Measurements from ENCODE around the gene NCBP3. TPM values are rescaled to one million over a fixed set of nuclear protein-coding genes. Genes with fewer than 3 reads are reported as not detected.

The NCBP3 gene
- polyA plus RNA-seq, 1 experiment, result 9.7 TPM

DNA sequence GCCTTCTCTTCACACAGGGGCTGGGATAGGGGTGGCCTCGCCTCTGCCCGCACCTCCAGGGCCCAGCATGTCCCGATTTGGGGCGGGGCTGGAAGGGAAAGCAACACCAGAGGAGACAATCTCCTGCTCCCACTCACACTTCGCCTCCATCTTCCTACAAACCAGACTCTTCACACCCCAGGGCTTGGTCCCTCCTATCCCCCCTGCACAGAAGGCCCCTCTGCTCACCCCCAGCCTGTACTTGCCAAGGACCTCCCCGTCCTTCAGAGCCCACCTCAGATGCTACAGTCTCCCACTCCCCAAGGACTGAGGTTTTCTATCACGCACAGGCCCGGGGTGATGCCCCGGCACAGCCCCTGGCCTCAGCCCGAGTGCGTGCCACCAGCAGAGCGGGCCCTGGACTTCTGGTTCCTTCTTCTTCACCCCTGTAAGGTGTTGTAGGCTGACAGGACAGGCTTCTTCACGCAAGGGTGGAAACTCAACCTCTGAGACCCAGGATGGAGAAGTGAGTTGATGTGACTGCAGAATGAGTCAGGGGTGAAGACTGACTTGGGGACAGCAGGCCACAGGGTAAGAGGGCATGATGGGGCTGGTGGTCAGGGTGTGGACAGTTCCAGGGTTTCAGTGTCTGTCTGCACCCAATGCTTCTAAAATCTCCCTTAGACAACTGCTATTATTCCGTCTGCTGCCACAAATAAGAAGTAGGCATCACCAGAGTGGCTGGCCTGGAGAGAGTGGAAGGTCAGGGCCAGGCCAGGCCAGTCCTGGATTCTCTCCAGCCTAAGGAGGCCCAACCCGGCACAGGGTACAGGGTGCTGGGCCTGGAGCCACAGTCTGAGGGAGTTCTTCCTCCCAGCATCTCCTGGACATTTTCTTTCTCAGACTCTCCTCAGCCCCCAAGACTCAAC lies 47.5 kb downstream of the NCBP3 start:
- Histone ChIP-seq H3K4me3 (ENCODE audit: low read depth, low read length) (no peak overlapping the region), H3K27me3 (ENCODE audit: control insufficient read depth, insufficient read depth, low read length) (no peaks in the 10 kb centered on the region), H3K36me3 (ENCODE audit: control insufficient read depth, insufficient read depth, low read length) (peaks cover 1% of the 10 kb centered on the region; the same call in 1 of the 2 replicates)
- no peak for DNase-seq (ENCODE audit: low read depth)
- TF ChIP-seq CTCF (IDR thresholded peaks at IDR 0.05; ENCODE audit: insufficient read depth, low read depth, low read length), result no peak
- POLR2A ChIA-PET, result no interaction called here
- CTCF ChIA-PET, result no interaction called here

- H3K4me3 ChIP-seq (ENCODE audit: low read depth, low read length), result no peak overlapping the region
- no peak for DNase-seq (ENCODE audit: low read depth)
- ChIA-PET POLR2A (no interaction called here), CTCF (interaction anchor here (0.6 kb wide), 1 partner anchor 8 kb away, joined by 3 read pairs; no protein-coding TSS in a partner anchor)
- H3K36me3 ChIP-seq (ENCODE audit: control insufficient read depth, insufficient read depth, low read length), result peaks cover 1% of the 10 kb centered on the region; the same call in 1 of the 2 replicates
- H3K27me3 ChIP-seq (ENCODE audit: control insufficient read depth, insufficient read depth, low read length), result no peaks in the 10 kb centered on the region
- TF ChIP-seq CTCF (IDR thresholded peaks at IDR 0.05; ENCODE audit: insufficient read depth, low read depth, low read length), result no peak
These were observed 49.2 kb downstream of the NCBP3 start for GRCh38 chr17:3796822-3797170.

DNA sequence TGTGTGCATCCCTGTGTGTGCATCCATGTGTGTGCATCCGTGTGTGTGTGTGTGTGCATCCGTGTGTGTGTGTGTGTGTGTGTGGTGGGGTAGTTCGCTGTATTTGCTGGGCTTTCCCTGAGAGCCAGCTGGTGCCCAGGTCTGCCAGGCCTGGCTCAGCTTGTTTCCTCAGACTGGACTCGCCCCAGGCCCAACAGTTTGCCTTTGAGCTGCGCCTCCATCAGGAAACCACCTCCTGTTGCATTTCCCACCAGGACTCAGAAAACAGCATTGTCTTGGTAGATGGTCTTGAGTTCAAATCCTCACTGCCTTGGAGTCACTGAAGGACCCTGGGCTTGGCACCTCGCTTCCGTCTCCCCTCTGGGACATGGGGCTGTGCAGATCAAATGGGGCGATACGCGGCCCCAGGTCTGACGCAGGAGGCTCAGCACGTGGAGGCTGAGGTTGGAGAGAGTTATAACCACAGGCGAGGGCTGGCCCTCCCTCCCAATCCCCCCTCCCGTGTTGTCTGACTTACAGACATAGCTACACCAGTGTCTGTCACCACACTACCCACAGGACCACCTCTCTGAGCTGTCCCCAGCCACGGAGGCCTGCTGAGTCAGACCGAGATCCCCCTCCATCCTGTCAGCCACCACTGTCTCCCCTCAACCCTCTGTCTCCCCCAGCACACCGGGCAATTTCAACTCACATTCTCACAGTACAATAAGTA lies 49.8 kb downstream of the NCBP3 start:
- no peak for DNase-seq (ENCODE audit: low read depth)
- ChIA-PET POLR2A (no interaction called here), CTCF (interaction anchor here (0.6 to 1.6 kb wide), 2 partner anchors 8 to 59 kb away, joined by 3 to 7 read pairs; no protein-coding TSS in a partner anchor)
- TF ChIP-seq CTCF (IDR thresholded peaks at IDR 0.05; ENCODE audit: insufficient read depth, low read depth, low read length), result no peak
- Histone ChIP-seq H3K36me3 (ENCODE audit: control insufficient read depth, insufficient read depth, low read length) (peaks cover 1% of the 10 kb centered on the region; the same call in 1 of the 2 replicates), H3K27me3 (ENCODE audit: control insufficient read depth, insufficient read depth, low read length) (no peaks in the 10 kb centered on the region), H3K4me3 (ENCODE audit: low read depth, low read length) (no peak overlapping the region)

DNA sequence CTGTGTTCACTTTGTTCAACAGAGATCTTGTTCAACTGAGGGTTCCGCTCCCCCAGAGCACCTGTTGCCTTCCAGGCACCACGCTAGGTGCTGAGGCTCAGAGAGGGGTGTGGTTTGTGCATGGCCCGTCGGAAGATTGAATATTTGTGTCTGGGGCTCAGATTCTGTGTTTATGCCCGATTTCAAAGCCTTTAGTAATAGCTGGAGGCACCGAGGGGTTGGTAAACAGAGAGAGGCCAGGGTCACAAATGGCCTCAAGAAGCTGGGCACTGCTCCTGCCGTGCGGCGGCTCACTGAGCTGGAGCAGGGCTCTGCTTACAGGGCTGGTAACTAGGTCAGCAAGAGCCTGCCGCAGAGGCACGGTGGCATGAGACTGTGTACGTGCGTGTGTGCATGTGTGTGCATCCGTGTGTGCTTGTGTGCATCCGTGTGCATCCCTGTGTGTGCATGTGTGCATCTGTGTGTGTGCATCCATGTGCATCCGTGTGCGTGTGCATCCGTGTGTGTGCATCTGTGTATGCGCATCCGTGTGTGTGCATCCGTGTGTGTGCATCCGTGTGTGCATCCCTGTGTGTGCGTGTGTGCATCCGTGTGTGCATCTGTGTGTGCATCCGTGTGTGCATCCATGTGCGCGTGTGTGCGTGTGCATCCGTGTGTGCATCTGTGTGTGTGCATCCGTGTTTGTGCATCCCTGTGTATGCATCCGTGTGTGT lies 50.5 kb downstream of the NCBP3 start:
- no peaks in the 10 kb centered on the region for H3K27me3 ChIP-seq (ENCODE audit: control insufficient read depth, insufficient read depth, low read length)
- ChIA-PET CTCF (interaction anchor here (1.6 kb wide), 1 partner anchor 58 kb away, joined by 7 read pairs; no protein-coding TSS in a partner anchor), POLR2A (no interaction called here)
- TF ChIP-seq CTCF (IDR thresholded peaks at IDR 0.05; ENCODE audit: insufficient read depth, low read depth, low read length), result no peak
- no peak for DNase-seq (ENCODE audit: low read depth)
- no peak overlapping the region for H3K4me3 ChIP-seq (ENCODE audit: low read depth, low read length)
- no peaks in the 10 kb centered on the region for H3K36me3 ChIP-seq (ENCODE audit: control insufficient read depth, insufficient read depth, low read length)
